GM18511 (cell line): ENCODE results near the gene EDNRB.
A peak's percentile ranks its signal among the peaks of the same experiment; 100 is the strongest.

Experiments used
- ATAC-seq: cut with Tn5 transposase; IDR thresholded peaks from one replicate; pipeline ENCODE4 v1.9.1; 2021; ENCODE audit warnings: mild to moderate bottlenecking, moderate library complexity; ENCODE audit not compliant: unreplicated experiment

The EDNRB gene

DNA sequence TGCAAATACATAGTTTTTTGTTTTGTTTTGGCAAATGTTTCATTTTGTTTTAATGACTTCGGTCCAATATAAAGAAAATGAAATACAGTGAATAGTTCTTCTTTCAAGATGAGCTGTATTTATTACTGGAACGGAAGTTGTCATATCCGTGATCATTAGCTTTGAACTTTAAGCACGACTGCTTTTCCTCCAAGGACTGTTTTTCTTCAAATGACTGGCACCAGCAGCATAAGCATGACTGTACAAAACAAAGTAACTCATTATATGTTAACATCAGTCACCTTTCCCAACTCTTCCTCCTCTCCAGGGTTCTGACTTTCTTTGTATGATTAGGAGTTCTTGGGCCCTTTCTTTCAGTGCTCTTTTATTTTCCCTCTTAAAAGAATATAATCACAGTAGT, 20.5 kb downstream of the EDNRB start:
- ATAC-seq, result peak; percentile 98

DNA sequence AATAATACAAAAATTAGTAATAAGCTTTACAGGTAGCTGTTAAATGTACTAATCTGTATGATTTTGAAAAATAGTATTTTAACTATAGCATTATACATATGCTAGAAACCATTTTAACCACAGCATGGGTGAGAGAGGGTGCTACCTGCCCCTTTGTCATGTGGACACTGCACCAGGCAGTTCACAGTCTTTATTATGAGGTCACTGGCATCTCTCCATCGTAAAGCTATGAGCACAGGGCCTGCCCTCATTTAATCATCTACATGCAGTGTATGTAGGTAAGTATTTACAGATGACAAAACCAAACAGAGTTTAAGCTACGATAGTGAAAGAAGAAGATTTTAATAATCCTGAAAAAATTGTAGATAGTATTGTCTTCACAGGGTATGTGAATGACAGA, 21.7 kb downstream of the EDNRB start:
- no peak for ATAC-seq

- ATAC-seq, result no peak
These were observed 22.1 kb downstream of the EDNRB start for GRCh38 chr13:77896536-77896935.

DNA sequence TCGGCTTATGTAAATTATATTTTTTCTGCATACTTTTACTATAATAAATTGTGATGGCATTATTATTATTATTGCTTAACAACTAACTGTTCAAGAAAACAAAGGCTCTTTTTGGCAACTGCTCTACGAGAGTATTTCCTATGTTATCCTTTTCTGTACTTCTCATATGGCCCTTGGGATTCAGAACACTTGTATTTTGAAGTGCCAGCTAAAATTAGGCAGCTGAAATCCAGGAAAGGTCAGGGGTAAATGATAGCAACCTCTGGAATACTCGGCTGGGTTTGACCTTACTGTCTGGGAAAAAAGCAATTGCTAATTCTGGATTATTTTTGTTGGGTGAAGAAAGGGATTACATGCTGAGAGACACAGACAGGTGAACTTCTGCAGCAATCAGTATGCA, 23.9 kb downstream of the EDNRB start:
- no peak for ATAC-seq

GRCh38 chr13:77893066-77893465, 25.6 kb downstream of the EDNRB start:
- ATAC-seq, result no peak

- ATAC-seq, result no peak
These were observed 26.1 kb downstream of the EDNRB start for GRCh38 chr13:77892491-77892890.

DNA sequence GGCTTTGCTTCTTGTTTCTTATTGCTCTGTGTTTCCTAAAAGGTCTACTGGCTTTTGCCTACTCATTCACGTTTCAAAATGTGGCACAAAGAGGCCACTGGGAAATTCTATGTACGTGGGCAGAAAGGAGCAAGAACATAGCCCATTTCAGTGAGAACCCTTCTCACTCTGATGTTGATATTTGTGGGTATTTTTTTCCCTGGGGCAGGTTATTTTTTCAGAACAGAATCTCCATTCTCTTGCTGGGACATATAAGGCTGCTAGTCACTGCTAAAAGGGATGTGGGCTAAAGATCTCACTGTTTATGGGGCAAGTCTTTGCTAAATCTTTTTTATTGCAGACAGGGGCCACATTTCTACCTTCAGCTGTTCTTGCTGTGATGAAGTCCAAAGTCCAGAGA, 27.1 kb downstream of the EDNRB start:
- no peak for ATAC-seq

GRCh38 chr13:77891041-77891440, 27.6 kb downstream of the EDNRB start:
- no peak for ATAC-seq

- ATAC-seq, result no peak
These were observed 35.3 kb downstream of the EDNRB start for GRCh38 chr13:77883328-77883727.

DNA sequence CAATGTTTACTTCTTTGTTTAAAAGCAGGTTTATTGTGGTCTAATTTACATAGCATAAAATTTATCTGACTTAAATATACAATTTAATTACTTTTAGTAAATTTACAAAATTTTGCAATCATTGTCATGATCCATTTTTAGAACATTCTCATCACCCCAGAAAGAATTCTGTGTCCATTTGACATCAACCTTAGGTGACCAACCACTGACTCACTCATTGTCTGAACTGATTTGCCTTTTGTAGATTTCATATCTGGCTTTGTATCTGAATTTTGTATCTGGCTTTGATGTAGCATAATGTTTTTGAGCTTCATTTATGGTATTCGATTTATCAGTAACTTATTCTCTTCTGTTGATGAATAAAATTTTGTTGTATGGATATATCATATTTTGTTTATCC, 40.4 kb downstream of the EDNRB start:
- ATAC-seq, result no peak

GRCh38 chr13:77876176-77876575, 42.5 kb downstream of the EDNRB start:
- no peak for ATAC-seq

DNA sequence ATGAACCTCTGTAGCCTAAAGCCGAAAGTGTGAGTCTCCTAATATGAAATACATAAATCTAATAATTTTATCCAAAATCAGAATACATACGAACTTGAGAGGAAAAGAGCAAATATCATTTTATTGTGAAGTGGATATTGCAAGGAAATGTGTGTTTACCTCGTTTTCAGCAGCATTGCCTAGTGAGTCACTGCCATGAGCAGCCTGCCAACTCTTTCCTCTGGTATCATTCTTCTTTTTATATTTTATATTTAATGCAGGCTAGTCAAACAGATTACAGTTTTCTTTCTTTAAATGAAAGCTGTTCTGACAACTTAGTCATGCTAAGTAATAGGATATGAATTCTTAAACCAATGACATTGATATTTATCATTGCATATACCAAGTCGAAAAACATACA, 44.2 kb downstream of the EDNRB start:
- ATAC-seq, result no peak

DNA sequence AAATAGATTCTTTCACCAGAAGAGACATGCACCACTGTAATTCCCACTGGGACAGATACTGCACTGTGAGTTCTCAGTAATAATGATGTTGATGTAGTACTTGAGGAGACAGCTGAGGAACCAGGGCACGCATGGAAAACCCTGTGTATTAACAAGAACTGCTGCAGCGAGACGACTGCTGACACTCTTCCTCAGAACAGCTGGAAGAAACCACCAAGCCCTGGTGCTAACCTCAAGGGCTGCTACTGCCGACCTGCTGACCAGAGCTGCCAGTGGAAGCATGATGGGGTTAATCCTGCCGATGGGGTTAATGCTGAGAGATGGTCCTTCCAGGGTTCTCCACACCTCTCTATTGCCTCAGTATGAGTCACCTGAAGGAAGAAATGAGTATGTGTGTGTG, 45.6 kb downstream of the EDNRB start:
- ATAC-seq, result no peak

- no peak for ATAC-seq
These were observed 47.0 kb downstream of the EDNRB start for GRCh38 chr13:77871596-77871995.

- ATAC-seq, result no peak
These were observed 49.9 kb downstream of the EDNRB start for GRCh38 chr13:77868717-77869116.

DNA sequence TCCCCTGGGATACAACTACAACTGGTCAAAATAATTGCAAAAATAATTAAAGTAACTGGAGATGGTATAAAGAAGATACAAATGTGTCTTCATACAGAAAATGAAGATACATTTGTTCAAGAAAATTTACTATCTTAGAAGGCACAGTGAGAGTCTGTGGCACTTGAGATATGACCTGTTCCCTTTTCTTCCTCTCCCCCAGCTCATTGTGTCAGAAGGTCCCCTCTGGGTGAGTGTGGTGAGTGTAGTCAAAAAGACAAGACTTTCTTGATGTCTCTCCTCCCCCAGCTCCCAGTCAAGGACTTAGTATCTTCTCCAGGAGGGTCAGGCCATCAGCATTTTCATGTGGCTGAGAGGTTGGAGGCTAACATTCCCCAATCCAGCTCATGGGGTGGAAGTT, 51.7 kb downstream of the EDNRB start:
- no peak for ATAC-seq

GRCh38 chr13:77865622-77866021, 53.0 kb downstream of the EDNRB start:
- ATAC-seq, result no peak

- no peak for ATAC-seq
These were observed 55.5 kb downstream of the EDNRB start for GRCh38 chr13:77863144-77863543.

- no peak for ATAC-seq
These were observed 56.9 kb downstream of the EDNRB start for GRCh38 chr13:77861741-77862140.

- no peak for ATAC-seq
These were observed 58.1 kb downstream of the EDNRB start for GRCh38 chr13:77860507-77860981.

- no peak for ATAC-seq
These were observed 59.2 kb downstream of the EDNRB start for GRCh38 chr13:77859450-77859849.

DNA sequence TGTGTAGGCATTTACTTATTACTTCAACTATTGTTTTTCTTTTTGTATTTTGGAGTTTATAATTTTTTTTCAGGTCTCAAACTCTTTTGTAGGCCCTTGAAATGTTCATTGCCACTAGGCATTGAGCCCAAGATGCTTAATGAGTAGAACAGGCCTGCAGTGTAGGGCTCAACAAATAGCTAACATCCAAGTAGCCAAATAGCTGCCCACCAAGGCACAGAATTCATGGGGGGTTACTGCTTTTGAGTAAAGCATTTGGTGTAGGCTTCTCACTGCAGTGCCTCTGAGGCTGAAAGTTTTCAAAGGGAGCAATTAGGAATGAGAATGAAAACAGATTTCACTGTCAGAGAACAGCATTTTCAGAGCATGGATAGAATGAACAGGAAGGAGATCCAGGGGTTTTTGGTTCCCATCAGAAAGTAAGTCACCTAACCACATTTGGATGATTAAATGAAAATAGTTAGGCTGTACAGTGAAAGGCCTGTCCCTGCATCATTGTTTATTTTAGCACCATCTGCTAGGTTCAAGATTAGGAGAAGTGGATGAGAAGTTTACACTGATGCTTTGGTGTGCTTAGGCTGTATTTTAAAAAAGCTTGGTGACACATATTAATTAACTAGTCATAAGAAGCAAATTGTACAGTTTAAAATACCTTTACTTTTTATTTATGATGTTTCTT, 61.0 kb downstream of the EDNRB start:
- ATAC-seq, result no peak

DNA sequence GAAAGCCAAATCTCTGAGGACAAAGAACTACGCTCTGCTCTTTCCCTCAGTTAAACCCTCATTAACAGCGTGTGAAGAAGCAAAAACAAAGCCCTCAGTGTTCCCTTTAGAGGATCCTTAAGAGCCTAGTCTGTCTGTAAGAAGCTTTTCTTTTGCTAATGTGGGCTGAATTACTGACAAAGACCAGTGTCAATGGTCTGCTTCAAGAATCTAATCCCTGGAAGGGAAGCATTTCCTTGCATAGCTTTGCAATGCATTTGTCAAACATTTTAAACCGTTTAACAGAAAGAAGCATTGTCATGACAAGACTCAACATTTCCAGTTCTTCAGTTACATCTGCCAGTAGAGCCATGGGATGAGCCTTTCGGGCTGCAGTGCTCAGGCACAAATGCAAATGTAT, 64.9 kb downstream of the EDNRB start:
- no peak for ATAC-seq
